Endometrial microvascular endothelial cells (primary cell): ENCODE data around the gene PYGO1. TPM values are rescaled to one million over a fixed set of nuclear protein-coding genes. Genes with fewer than 3 reads are reported as not detected.
"Not testable (repeated sequence)": the region's sequence is repeated elsewhere in the genome, so short reads cannot be mapped to it uniquely, and the experiment has no call there.

ENCODE experiments used
- in situ Hi-C: cut with HindIII; loops from 2 replicates; pipeline ENCODE4 v1.10.0; 2017; ENCODE audit warnings: low sequenced_read_pairs, low pct_unique_long_range_greater_than_20kb; ENCODE audit errors: inconsistent ontology term
- total RNA-seq: library from RNA; depleted of rRNA; stranded (reverse); fragments of >200 nt; gene quantifications from one replicate; pipeline ENCODE4 v1.2.3, GENCODE V29; 2015; ENCODE audit errors: inconsistent ontology term

PYGO1 gene
- total RNA-seq, 1 donor from 2014 or later = 2.3 TPM

DNA sequence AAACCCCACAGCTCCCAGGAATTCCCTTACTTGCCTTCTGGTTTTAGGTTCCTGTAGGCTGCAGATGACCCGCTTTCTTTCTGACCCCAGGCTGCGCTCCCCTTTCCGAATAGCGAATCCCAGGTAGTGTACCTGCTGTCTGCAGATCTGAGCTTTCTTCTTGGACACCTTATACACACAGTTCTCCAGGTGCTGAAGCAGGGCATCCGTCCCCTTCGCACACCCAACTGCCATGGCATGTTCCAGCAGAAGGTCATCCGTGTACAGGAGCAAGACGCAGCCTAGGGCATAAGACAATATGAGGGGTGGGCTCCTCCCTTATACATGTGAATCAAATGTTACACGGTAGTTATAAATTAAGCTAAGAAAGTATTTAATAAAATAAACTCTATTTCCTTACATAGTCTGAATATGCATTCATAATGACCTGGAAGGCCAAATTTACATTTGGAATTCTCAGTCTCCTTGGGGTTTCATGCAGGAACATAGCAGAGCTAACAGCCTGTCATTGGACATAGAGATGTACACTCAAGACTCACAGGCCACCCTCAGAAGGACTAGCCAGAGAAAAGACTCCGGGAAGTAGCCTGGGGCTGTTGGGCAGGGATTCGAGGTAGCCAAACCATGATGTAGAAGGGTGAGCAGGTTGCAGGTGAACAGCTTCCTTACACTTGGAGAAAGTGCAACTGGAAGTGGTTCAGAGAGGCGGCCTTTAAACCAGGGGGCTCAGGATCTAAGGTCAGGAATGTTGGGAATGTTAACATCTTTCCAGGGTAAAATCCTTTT is 72.0 kb downstream of the PYGO1 start:
- in situ Hi-C loops = no loop called here

- in situ Hi-C loops = no loop called here
Observed at GRCh38 chr15:55515491-55515890, 72.7 kb downstream of the PYGO1 start.

- in situ Hi-C loops = no loop called here
Observed at GRCh38 chr15:55514414-55514850, 73.7 kb downstream of the PYGO1 start.

DNA sequence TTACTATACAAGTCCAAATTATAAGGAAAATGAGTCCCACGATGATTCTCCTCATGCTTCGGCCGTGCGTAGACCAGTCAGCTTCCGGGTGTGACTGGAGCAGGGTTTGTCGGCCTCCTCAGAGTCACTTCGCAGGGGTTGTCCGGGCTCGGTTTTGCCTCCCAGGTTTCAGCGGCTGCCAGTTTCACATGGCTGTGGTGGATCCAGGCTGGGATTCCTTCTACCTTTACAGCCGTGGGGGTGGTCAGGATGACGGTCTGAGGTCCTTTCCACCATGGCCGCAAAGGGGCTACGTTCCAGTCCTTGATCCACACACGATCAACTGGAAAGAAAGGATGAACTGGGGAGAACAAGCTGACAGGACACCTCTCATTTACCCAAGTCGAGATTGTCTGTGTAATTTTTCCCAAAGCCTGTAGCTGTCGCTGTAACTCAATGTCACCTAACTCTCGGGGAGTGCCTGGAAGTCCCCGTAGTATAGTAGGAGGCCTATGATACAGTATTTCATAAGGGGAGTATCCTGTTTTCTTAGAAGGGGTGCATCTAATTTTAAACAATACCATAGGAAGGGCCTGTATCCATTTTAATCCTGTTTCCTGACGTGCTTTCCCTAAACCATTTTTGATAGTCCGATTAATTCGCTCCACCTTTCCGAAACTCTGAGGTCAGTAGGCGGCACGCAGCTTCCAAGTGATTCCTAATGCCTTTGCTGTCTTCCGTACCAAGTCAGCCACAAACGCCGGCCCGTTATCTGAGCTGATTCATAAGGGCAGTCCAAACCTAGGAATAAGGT is 74.3 kb downstream of the PYGO1 start:
- in situ Hi-C loops = not testable (repeated sequence)

- in situ Hi-C loops = no loop called here
Observed at GRCh38 chr15:55513152-55513551, 75.0 kb downstream of the PYGO1 start.

DNA sequence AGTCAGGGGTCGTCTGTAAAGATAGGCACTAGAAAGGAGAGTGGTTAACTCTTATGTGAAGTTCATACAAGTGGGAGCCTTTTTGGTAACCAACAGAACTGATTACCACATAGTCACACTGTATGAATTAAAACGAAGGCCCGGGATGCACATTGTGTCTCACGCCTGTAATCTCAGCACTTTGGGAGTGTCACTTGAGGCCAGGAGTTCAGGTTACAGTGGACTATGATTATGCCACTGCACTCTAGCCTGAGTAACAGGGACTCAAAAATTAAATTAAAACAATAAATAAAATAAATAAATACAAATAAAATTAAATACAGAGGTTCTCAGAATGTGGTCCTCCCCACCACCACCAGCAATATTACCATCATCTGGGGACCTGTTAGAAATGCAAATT is 80.6 kb downstream of the PYGO1 start:
- in situ Hi-C loops = no loop called here

DNA sequence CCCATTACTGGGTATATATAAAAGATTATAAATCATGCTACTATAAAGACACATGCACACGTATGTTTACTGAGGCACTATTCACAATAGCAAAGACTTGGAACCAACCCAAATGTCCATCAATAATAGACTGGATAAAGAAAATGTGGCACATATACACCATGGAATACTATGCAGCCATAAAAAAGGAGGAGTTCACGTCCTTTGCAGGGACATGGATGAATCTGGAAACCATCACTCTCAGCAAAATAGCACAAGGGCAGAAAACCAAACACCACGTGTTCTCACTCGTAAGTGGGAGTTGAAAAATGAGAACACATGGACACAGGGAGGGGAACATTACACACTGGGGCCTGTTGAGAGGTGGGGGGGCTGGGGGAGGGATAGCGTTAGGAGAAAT is 82.7 kb downstream of the PYGO1 start:
- in situ Hi-C loops = not testable (repeated sequence)

DNA sequence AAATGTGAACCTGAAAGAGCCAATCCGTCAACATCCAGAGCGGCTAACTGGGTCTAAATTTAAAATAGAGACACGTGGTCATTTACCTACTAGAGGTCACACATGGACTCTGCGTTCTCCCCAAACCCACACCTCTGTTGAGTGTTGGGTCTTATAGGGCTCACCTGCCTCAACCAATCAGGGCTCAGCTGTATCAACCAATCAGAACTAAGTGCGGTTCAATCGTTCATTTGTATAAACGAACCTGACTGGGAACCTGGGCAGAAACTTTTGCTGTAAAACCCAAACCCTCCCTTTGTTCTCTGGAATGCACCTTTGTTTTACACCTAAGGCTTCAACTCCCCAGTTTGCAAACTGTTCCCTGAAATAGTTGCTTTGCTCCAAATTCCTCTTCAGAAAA is 89.0 kb downstream of the PYGO1 start:
- in situ Hi-C loops = no loop called here

DNA sequence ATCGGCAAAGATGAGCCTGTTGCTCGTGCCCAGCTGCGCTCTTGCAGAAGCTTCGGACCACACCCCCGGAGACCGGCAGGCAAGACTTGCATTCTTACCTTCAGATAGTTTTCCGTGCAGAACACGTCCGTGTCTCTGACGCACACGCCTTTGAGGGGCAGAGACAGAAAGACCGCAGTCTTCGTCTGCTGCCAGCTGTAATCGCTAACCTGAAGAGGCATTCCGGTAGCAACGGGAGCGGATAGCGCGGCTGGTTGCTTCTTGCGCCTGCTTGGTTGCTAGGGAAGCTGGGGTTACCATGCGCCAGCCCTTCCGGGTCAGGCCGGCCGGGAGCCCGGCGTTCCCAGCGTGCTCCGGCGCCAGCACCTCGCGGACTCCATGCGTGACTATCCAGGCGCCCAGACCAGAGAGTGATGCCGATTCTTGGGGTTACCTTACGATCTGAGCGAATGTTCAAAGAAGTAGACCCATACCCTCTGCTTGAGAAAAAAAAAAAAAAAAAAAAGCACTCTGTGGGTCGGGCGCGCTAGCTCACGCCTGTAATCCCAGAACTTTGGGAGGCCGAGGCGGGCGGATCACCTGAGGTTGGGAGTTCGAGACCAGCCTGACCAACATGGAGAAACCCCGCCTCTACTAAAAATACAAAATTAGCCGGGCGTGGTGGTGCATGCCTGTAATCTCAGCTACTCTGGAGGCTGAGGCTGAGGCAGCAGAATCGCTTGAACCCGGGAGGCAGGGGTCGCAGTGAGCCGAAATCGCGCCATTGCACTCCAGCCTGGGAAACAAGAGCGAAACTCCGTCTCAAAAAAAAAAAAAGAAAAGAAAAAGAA is 89.8 kb downstream of the PYGO1 start:
- in situ Hi-C loops = not testable (repeated sequence)

DNA sequence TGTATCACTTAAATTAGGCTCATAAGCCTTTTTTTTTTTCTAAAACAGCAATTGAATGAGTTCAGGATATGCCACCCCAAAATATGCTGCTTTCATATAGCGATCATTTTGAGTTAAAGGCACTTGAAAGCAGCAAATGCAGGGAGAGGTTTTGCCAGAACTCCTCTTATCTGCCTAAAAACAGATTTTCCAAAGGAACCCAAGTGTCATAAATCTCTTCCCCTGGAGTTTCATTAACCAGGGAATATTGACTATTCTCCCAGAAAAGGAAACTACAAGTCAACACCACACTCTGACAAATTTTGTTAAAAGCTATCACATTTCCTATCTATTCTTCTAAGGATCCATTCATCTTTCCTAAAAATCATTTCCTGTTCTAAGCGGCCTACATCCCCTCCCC is 91.4 kb downstream of the PYGO1 start:
- in situ Hi-C loops = no loop called here

GRCh38 chr15:55494931-55495330 is 93.2 kb downstream of the PYGO1 start:
- in situ Hi-C loops = no loop called here

- in situ Hi-C loops = not testable (repeated sequence)
Observed at GRCh38 chr15:55488952-55489600, 99.1 kb downstream of the PYGO1 start.

Other genes starting within 250 kb of the PYGO1 start
- 29.8 TPM for gene CCPG1, start 180.0 kb downstream of the PYGO1 start, total RNA-seq
- not detected for gene PIERCE2, start 179.8 kb downstream of the PYGO1 start, total RNA-seq
- 0.65 TPM for gene DNAAF4, start 80.1 kb downstream of the PYGO1 start, total RNA-seq
- 4.4 TPM for gene PRTG, start 154.8 kb upstream of the PYGO1 start, total RNA-seq